ENCODE measurements around the gene DIDO1. TPM values are rescaled to one million over a fixed set of nuclear protein-coding genes. Genes with fewer than 3 reads are reported as not detected.

DIDO1 gene
- total and polyA plus RNA-seq, 9 of the 15 experiments (the other 6 are each of a cell fraction or from before 2014, with no cell fraction given): 4.4 to 46.8 (median 31.2) TPM

- H3K36me3 ChIP-seq (ENCODE audit: control insufficient read depth, insufficient read depth, low read length): peaks cover 85% of the 10 kb centered on the region
Observed at GRCh38 chr20:62944746-62945145, 18.4 kb upstream of the DIDO1 start.

GRCh38 chr20:62944184-62944583, 17.9 kb upstream of the DIDO1 start:
- Histone ChIP-seq H2AFZ (ENCODE audit: low read depth, low read length) (no peak overlapping the region), H4K20me1 (replicated peaks; ENCODE audit: control insufficient read depth, insufficient read depth, low read length) (peaks cover 7% of the 10 kb centered on the region; the same call in 1 of the 2 replicates), H3K4me3 (no peak overlapping the region), H3K36me3 (ENCODE audit: control insufficient read depth, insufficient read depth, low read length) (peaks cover 89% of the 10 kb centered on the region), H3K4me1 (replicated peaks in 1 of 2; ENCODE audit: control insufficient read depth in 2 of 2, insufficient read depth in 2 of 2, low read length in 2 of 2) (peaks cover 7 to 9% of the 10 kb centered on the region in 2 experiments; a peak in 4 of 5 replicates), H3K9me1 (ENCODE audit: control insufficient read depth, insufficient read depth, low read length) (no peaks in the 10 kb centered on the region), H3K79me2 (ENCODE audit: control insufficient read depth, insufficient read depth, low read length) (peaks cover 29% of the 10 kb centered on the region), H3K4me2 (ENCODE audit: insufficient read depth, low read length) (no peak overlapping the region), H3K27me3 (ENCODE audit: control insufficient read depth in 2 of 2, insufficient read depth in 2 of 2, low read length in 2 of 2) (no peaks in the 10 kb centered on the region), H3K27ac (ENCODE audit: extremely low read depth, low read depth, low read length) (no peak overlapping the region), H3K9ac (ENCODE audit: insufficient read depth in 1 of 2, low read depth in 2 of 2, low read length in 2 of 2) (no peak overlapping the region), H3K9me3 (replicated peaks; ENCODE audit: control insufficient read depth, insufficient read depth, low read depth, low read length) (peaks cover 7% of the 10 kb centered on the region)
- BruUV-seq (replicated peaks): no TSS peak
- 92% methylated on average over 8 of the region's 8 CpGs for WGBS (ENCODE audit: insufficient coverage, low coverage, missing lambda C conversion rate)
- POLR2A ChIA-PET: interaction anchor here (1.0 to 1.4 kb wide), 3 partner anchors 9 to 14 kb away, joined by 3 to 4 read pairs (median 3); no protein-coding TSS in a partner anchor
- FAIRE-seq (no peak), ATAC-seq (no peak), DNase-seq (ENCODE audit: extremely low read depth in 1 of 4, low spot score in 3 of 4) (no peak)
- CTCF ChIA-PET (ENCODE audit: low intra/inter-chr PET ratio): no interaction called here
- intact Hi-C loops (cut with micrococcal nuclease): no loop called here
- in situ Hi-C loops (cut with MboI): no loop called here
- TF ChIP-seq KDM4B (IDR thresholded peaks at IDR 0.05; ENCODE audit: borderline replicate concordance in 2 of 2, low read depth in 1 of 2): no peak
- TF ChIP-seq ZSCAN32 (CRISPR knock-in tag; IDR thresholded peaks at IDR 0.05): no peak
- TF ChIP-seq ZNF121 (CRISPR knock-in tag; conservative IDR thresholded peaks at IDR 0.05): no peak
- TF ChIP-seq PPARD (CRISPR knock-in tag; IDR thresholded peaks at IDR 0.05): no peak
- TF ChIP-seq ZBTB2 (IDR thresholded peaks at IDR 0.05): no peak
- TF ChIP-seq HBP1 (CRISPR knock-in tag; IDR thresholded peaks at IDR 0.05): no peak
- TF ChIP-seq E2F3 (CRISPR knock-in tag; IDR thresholded peaks at IDR 0.05): no peak
- TF ChIP-seq TAL1 (IDR thresholded peaks at IDR 0.05): no peak
- no peak for TF ChIP-seq ADNP (tag; IDR thresholded peaks at IDR 0.05)
- TF ChIP-seq ARNT (IDR thresholded peaks at IDR 0.05): no peak
- no peak for TF ChIP-seq ZNF780A (CRISPR knock-in tag; IDR thresholded peaks at IDR 0.05)
- TF ChIP-seq EZH2 (IDR thresholded peaks at IDR 0.05; ENCODE audit: borderline replicate concordance, low read depth, low read length): no peak
- TF ChIP-seq ZNF444 (CRISPR knock-in tag; IDR thresholded peaks at IDR 0.05): no peak
- TF ChIP-seq NFE2L1 (tag; IDR thresholded peaks at IDR 0.05; ENCODE audit: borderline replicate concordance, low read depth): no peak

More at GRCh38 chr20:62944746-62945145, 18.4 kb upstream of the DIDO1 start:
- Histone ChIP-seq H3K4me1 (replicated peaks in 1 of 2; ENCODE audit: control insufficient read depth in 2 of 2, insufficient read depth in 2 of 2, low read length in 2 of 2) (peaks cover 2 to 4% of the 10 kb centered on the region in 2 experiments; a peak in 3 of 5 replicates), H3K9me1 (ENCODE audit: control insufficient read depth, insufficient read depth, low read length) (no peaks in the 10 kb centered on the region), H3K9ac (ENCODE audit: insufficient read depth in 1 of 2, low read depth in 2 of 2, low read length in 2 of 2) (no peak overlapping the region), H4K20me1 (replicated peaks; ENCODE audit: control insufficient read depth, insufficient read depth, low read length) (peaks cover 2% of the 10 kb centered on the region; the same call in 1 of the 2 replicates), H3K27me3 (ENCODE audit: control insufficient read depth in 2 of 2, insufficient read depth in 2 of 2, low read length in 2 of 2) (no peaks in the 10 kb centered on the region), H3K27ac (ENCODE audit: extremely low read depth, low read depth, low read length) (no peak overlapping the region), H3K4me2 (ENCODE audit: insufficient read depth, low read length) (no peak overlapping the region), H3K4me3 (no peak overlapping the region), H3K9me3 (replicated peaks; ENCODE audit: control insufficient read depth, insufficient read depth, low read depth, low read length) (peaks cover 7% of the 10 kb centered on the region), H3K79me2 (ENCODE audit: control insufficient read depth, insufficient read depth, low read length) (peaks cover 24% of the 10 kb centered on the region), H2AFZ (ENCODE audit: low read depth, low read length) (no peak overlapping the region)
- ATAC-seq: no peak
- no peak for TF ChIP-seq BRD4 (IDR thresholded peaks at IDR 0.05)
- no peak for TF ChIP-seq FOXK1 (CRISPR knock-in tag; IDR thresholded peaks at IDR 0.05; ENCODE audit: borderline replicate concordance)
- TF ChIP-seq RAD51 (IDR thresholded peaks at IDR 0.05; ENCODE audit: borderline replicate concordance, low read depth): no peak
- POLR2A ChIA-PET: interaction anchor here (1.0 to 1.4 kb wide), 3 partner anchors 8 to 14 kb away, joined by 3 to 4 read pairs (median 3); no protein-coding TSS in a partner anchor
- DNase-seq (ENCODE audit: extremely low read depth in 1 of 4, low spot score in 3 of 4): no peak
- BruUV-seq (replicated peaks): no TSS peak
- intact Hi-C loops (cut with micrococcal nuclease) (no loop called here), in situ Hi-C loops (cut with MboI) (no loop called here)
- no peak for FAIRE-seq
- 97% methylated on average over 8 of the region's 10 CpGs for WGBS (ENCODE audit: insufficient coverage, low coverage, missing lambda C conversion rate)
- CTCF ChIA-PET (ENCODE audit: low intra/inter-chr PET ratio): no interaction called here

Data from K562 (cell line).